Neural cell (in vitro differentiated cells): ENCODE measurements around the gene PID1. TPM values are rescaled to one million over a fixed set of nuclear protein-coding genes. Genes with fewer than 3 reads are reported as not detected.

ENCODE experiments used
- H2AFZ ChIP-seq: fragments of 200-600, 300-800 bp; sonication (generic), shearing (Covaris generic); 2 replicates; pipeline ENCODE4 v1.6.0; 2014; ENCODE audit warnings: low read depth, mild to moderate bottlenecking, antibody characterized with exemption, low read length, moderate library complexity
- H3F3A ChIP-seq: fragments of 200-600 bp; shearing (Covaris generic); 2 replicates; pipeline ENCODE4 v1.6.1; 2016; ENCODE audit warnings: mild to moderate bottlenecking, moderate library complexity, mixed read lengths, antibody characterized with exemption, low read length; ENCODE audit not compliant: insufficient read depth, poor library complexity, severe bottlenecking
- H3K27ac ChIP-seq: fragments of 200-600, 300-800 bp; sonication (generic), shearing (Covaris generic); 2 replicates; pipeline ENCODE4 v1.5.1; 2014; ENCODE audit warnings: mild to moderate bottlenecking, low read length, moderate library complexity
- H3K27me3 ChIP-seq: fragments of 300-800, 200-600 bp; sonication (generic), shearing (Covaris generic); 2 replicates; pipeline ENCODE4 v1.6.0; 2014; ENCODE audit warnings: mild to moderate bottlenecking, low read depth, low read length, moderate library complexity; ENCODE audit not compliant: insufficient read depth
- H3K36me3 ChIP-seq: fragments of 300-800, 200-600 bp; sonication (generic), shearing (Covaris generic); 2 replicates; pipeline ENCODE4 v1.5.1; 2014; ENCODE audit warnings: mild to moderate bottlenecking, antibody characterized with exemption, low read length, moderate library complexity; ENCODE audit not compliant: insufficient read depth
- H3K4me2 ChIP-seq: fragments of 300-800, 200-600 bp; sonication (generic), shearing (Covaris generic); 2 replicates; pipeline ENCODE4 v1.6.0; 2014; ENCODE audit warnings: mild to moderate bottlenecking, low read length
- H3K4me3 ChIP-seq: fragments of 300-800, 200-600 bp; sonication (generic), shearing (Covaris generic); 2 replicates; pipeline ENCODE4 v1.5.1; 2014; ENCODE audit warnings: mild to moderate bottlenecking, low read length, moderate library complexity
- H3K79me2 ChIP-seq: fragments of 200-600 bp; shearing (Covaris generic); replicated peaks from 2 replicates; pipeline ENCODE4 v1.6.0; 2014; ENCODE audit warnings: mild to moderate bottlenecking, low read length, moderate library complexity; ENCODE audit not compliant: insufficient read depth
- H3K9ac ChIP-seq: fragments of 300-800, 200-600 bp; sonication (generic), shearing (Covaris generic); 2 replicates; pipeline ENCODE4 v1.6.1; 2016; ENCODE audit warnings: mild to moderate bottlenecking, low read length, mixed read lengths
- H3K9me2 ChIP-seq: fragments of 200-600 bp; shearing (Covaris generic); 2 replicates; pipeline ENCODE4 v1.6.1; 2016; ENCODE audit warnings: mild to moderate bottlenecking, low read length, mixed read lengths; ENCODE audit not compliant: insufficient read depth
- H3K9me3 ChIP-seq: fragments of 200-600, 300-800 bp; sonication (generic), shearing (Covaris generic); 2 replicates; pipeline ENCODE4 v1.6.1; 2016; ENCODE audit warnings: mild to moderate bottlenecking, mixed run types, low read length, moderate library complexity, mixed read lengths
- H4K20me1 ChIP-seq: fragments of 200-600 bp; shearing (Covaris generic); 2 replicates; pipeline ENCODE4 v1.6.1; 2016; ENCODE audit warnings: mild to moderate bottlenecking, mixed run types; ENCODE audit not compliant: insufficient read depth
- EP300 ChIP-seq: fragments of 450-650 bp; conservative IDR thresholded peaks from 2 replicates; pipeline ENCODE4 v1.6.1; 2014; ENCODE audit warnings: antibody characterized with exemption, mild to moderate bottlenecking, moderate library complexity; ENCODE audit not compliant: poor library complexity, severe bottlenecking
- EZH2 ChIP-seq: fragments of 200-600, 300-800 bp; shearing (Covaris generic), sonication (generic); IDR thresholded peaks from 2 replicates; pipeline ENCODE4 v1.6.1; 2014; ENCODE audit warnings: antibody characterized with exemption, low read length, borderline replicate concordance, mild to moderate bottlenecking; ENCODE audit not compliant: insufficient read depth, poor library complexity, severe bottlenecking
- MXI1 ChIP-seq: fragments of 450-650 bp; conservative IDR thresholded peaks from 2 replicates; pipeline ENCODE4 v1.6.1; 2014; ENCODE audit warnings: antibody characterized with exemption, mild to moderate bottlenecking; ENCODE audit not compliant: poor library complexity, severe bottlenecking
- POLR2AphosphoS5 ChIP-seq: IDR thresholded peaks from 2 replicates; pipeline ENCODE4 v1.6.1; 2012
- RAD21 ChIP-seq: fragments of 450-650 bp; conservative IDR thresholded peaks from 2 replicates; pipeline ENCODE4 v1.6.1; 2014; ENCODE audit warnings: antibody characterized with exemption, mild to moderate bottlenecking, moderate library complexity
- SMC3 ChIP-seq: fragments of 450-650 bp; conservative IDR thresholded peaks from 2 replicates; pipeline ENCODE4 v1.6.1; 2014; ENCODE audit warnings: antibody characterized with exemption, mild to moderate bottlenecking, moderate library complexity; ENCODE audit not compliant: poor library complexity
- TAF1 ChIP-seq: IDR thresholded peaks from 2 replicates; pipeline ENCODE4 v1.6.1; 2012; ENCODE audit warnings: low read depth
- polyA plus RNA-seq: library from polyadenylated mRNA; depleted of rRNA; stranded (reverse); fragments of >200 nt; gene quantifications from 2 replicates; pipeline ENCODE4 v1.2.3, GENCODE V29; 2014
- TF ChIP-seq, protein P1 (sequence below): fragments of 450-650 bp; IDR thresholded peaks from 2 replicates; pipeline ENCODE4 v1.5.1; 2014; ENCODE audit warnings: antibody characterized with exemption, mild to moderate bottlenecking, moderate library complexity; ENCODE audit not compliant: poor library complexity, severe bottlenecking
- TF ChIP-seq, protein P2 (sequence below): IDR thresholded peaks from 2 replicates; pipeline ENCODE4 v1.6.1; 2012; ENCODE audit warnings: borderline replicate concordance

PID1 gene
- polyA plus RNA-seq, 1 donor from 2014 or later = 11.0 TPM

DNA sequence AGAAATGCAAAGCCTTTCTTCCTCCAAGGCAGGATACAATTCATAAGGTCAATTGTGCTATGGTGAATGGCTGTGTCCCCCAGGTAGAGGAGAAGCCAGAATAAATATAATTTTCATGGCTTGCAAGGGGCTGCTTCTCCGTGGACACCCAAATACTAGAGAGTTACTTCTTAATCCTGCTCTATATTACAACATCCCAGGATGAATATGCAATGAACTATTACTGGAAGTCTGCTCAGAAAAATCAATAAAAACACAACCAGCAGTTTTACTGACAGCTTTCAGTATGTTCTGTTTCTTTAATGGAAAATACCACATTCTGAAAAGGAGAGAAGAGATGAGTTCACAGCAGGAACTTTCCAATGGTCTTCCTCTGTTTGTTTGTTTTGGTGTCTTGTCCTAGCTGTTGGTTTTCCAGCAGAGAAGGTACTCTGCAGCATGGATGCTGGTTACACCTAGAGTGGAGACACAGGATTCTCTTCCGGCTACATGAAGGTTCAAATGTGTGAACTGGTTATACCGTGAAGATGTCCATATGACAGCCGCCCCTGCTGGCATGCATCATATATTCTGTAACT is 213.0 kb downstream of the PID1 start:
- Histone ChIP-seq H3K79me2 (no peaks in the 10 kb centered on the region), H3F3A (no peaks in the 10 kb centered on the region), H3K9me2 (no peaks in the 10 kb centered on the region), H3K4me2 (no peak overlapping the region), H3K4me3 (no peak overlapping the region), H3K27me3 (no peaks in the 10 kb centered on the region), H3K9ac (no peak overlapping the region), H3K9me3 (no peaks in the 10 kb centered on the region), H3K27ac (no peak overlapping the region), H3K36me3 (no peaks in the 10 kb centered on the region), H2AFZ (no peak overlapping the region), H4K20me1 (no peaks in the 10 kb centered on the region)
- TF ChIP-seq SMC3 (no peak), RAD21 (no peak), MXI1 (no peak), POLR2AphosphoS5 (no peak), EP300 (no peak), EZH2 (no peak), TAF1 (no peak)
- TF ChIP-seq, protein P1, sequence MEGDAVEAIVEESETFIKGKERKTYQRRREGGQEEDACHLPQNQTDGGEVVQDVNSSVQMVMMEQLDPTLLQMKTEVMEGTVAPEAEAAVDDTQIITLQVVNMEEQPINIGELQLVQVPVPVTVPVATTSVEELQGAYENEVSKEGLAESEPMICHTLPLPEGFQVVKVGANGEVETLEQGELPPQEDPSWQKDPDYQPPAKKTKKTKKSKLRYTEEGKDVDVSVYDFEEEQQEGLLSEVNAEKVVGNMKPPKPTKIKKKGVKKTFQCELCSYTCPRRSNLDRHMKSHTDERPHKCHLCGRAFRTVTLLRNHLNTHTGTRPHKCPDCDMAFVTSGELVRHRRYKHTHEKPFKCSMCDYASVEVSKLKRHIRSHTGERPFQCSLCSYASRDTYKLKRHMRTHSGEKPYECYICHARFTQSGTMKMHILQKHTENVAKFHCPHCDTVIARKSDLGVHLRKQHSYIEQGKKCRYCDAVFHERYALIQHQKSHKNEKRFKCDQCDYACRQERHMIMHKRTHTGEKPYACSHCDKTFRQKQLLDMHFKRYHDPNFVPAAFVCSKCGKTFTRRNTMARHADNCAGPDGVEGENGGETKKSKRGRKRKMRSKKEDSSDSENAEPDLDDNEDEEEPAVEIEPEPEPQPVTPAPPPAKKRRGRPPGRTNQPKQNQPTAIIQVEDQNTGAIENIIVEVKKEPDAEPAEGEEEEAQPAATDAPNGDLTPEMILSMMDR = no peak
- TF ChIP-seq, protein P2, sequence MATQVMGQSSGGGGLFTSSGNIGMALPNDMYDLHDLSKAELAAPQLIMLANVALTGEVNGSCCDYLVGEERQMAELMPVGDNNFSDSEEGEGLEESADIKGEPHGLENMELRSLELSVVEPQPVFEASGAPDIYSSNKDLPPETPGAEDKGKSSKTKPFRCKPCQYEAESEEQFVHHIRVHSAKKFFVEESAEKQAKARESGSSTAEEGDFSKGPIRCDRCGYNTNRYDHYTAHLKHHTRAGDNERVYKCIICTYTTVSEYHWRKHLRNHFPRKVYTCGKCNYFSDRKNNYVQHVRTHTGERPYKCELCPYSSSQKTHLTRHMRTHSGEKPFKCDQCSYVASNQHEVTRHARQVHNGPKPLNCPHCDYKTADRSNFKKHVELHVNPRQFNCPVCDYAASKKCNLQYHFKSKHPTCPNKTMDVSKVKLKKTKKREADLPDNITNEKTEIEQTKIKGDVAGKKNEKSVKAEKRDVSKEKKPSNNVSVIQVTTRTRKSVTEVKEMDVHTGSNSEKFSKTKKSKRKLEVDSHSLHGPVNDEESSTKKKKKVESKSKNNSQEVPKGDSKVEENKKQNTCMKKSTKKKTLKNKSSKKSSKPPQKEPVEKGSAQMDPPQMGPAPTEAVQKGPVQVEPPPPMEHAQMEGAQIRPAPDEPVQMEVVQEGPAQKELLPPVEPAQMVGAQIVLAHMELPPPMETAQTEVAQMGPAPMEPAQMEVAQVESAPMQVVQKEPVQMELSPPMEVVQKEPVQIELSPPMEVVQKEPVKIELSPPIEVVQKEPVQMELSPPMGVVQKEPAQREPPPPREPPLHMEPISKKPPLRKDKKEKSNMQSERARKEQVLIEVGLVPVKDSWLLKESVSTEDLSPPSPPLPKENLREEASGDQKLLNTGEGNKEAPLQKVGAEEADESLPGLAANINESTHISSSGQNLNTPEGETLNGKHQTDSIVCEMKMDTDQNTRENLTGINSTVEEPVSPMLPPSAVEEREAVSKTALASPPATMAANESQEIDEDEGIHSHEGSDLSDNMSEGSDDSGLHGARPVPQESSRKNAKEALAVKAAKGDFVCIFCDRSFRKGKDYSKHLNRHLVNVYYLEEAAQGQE = no peak

DNA sequence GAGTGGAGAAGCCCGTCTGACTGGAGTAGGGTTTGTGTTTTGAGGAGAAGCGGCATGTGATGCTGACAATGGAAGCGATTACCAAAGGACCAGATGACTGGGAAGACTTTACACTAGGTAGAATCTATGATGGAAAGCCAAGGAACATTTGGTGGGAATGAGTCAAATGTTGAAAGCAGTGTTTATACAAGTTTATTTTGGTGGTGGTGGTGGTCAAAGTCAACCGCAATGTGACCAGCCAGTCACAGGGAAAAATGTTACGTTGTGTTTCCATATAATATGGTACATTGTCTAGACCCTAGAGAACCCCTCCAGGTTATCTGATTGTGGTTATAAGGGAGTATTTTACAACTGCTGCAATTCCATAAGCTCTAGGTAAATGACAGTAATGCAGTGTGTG is 216.8 kb downstream of the PID1 start:
- Histone ChIP-seq H3K9ac (no peak overlapping the region), H3K79me2 (no peaks in the 10 kb centered on the region), H2AFZ (no peak overlapping the region), H3K27me3 (no peaks in the 10 kb centered on the region), H3K4me2 (no peak overlapping the region), H3K4me3 (no peak overlapping the region), H3K36me3 (no peaks in the 10 kb centered on the region), H3F3A (no peaks in the 10 kb centered on the region), H3K9me3 (no peaks in the 10 kb centered on the region), H3K9me2 (no peaks in the 10 kb centered on the region), H3K27ac (no peak overlapping the region), H4K20me1 (no peaks in the 10 kb centered on the region)
- TF ChIP-seq, protein P2 = no peak
- TF ChIP-seq EZH2 (no peak), POLR2AphosphoS5 (no peak), EP300 (no peak), MXI1 (no peak), SMC3 (no peak), TAF1 (no peak), RAD21 (no peak)
- TF ChIP-seq, protein P1 = no peak
